GM23338 (cell line): ENCODE measurements around the gene CLPTM1L.

Experiments used
- EZH2 ChIP-seq: fragments of 200-600 bp; sonication (generic); IDR thresholded peaks from one replicate; pipeline ENCODE4 v1.8.0; 2017; ENCODE audit warnings: antibody characterized with exemption, mild to moderate bottlenecking, low read depth; ENCODE audit not compliant: unreplicated experiment
- TF ChIP-seq, protein P1 (sequence below), 2 experiments: fragments of 200-600 bp in 1 of 2; sonication (generic) in 1 of 2; conservative IDR thresholded peaks; 2 replicates each; pipeline versions ENCODE4 v1.5.1 to v1.6.1; 2016 to 2017; ENCODE audit warnings: antibody characterized with exemption in 2 of 2, low read depth in 2 of 2, mild to moderate bottlenecking in 2 of 2, moderate library complexity in 1 of 2

DNA sequence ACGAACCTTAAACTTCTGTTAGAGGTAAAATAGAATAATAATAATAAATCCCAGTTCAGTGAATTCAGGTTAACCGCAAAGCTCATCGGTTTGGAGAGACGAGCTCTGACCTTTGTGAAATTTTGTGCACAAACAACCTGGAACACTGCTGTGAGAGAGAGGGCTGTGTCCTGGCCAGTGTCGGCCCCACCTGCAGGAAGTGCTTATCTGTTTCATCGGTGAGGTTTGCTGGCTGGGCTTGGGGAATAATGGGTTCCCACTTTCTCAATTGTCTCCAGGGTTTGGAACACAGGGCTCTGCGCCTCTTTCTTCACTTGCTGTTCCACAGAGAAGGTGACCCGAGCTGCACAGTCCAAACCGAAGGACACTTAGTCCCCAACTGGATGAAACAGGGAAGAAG, 19.3 kb upstream of the CLPTM1L start:
- TF ChIP-seq, protein P1, sequence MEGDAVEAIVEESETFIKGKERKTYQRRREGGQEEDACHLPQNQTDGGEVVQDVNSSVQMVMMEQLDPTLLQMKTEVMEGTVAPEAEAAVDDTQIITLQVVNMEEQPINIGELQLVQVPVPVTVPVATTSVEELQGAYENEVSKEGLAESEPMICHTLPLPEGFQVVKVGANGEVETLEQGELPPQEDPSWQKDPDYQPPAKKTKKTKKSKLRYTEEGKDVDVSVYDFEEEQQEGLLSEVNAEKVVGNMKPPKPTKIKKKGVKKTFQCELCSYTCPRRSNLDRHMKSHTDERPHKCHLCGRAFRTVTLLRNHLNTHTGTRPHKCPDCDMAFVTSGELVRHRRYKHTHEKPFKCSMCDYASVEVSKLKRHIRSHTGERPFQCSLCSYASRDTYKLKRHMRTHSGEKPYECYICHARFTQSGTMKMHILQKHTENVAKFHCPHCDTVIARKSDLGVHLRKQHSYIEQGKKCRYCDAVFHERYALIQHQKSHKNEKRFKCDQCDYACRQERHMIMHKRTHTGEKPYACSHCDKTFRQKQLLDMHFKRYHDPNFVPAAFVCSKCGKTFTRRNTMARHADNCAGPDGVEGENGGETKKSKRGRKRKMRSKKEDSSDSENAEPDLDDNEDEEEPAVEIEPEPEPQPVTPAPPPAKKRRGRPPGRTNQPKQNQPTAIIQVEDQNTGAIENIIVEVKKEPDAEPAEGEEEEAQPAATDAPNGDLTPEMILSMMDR (conservative IDR thresholded peaks at IDR 0.05; ENCODE audit: low read depth in 2 of 2), result no peak
- no peak for TF ChIP-seq EZH2
